HG03558 (cell line): ENCODE measurements around the gene SLC2A8.

Experiments
- ATAC-seq: cut with Tn5 transposase; IDR thresholded peaks from one replicate; pipeline ENCODE4 v1.9.1; 2021; ENCODE audit warnings: moderate number of reproducible peaks; ENCODE audit not compliant: unreplicated experiment; ENCODE audit errors: extremely low read depth

Gene SLC2A8

GRCh38 chr9:127370672-127371648 is 26.0 kb upstream of the SLC2A8 start:
- no peak for ATAC-seq

- no peak for ATAC-seq
Observed at GRCh38 chr9:127380479-127380878, 16.5 kb upstream of the SLC2A8 start.

GRCh38 chr9:127382541-127382940 is 14.4 kb upstream of the SLC2A8 start:
- no peak for ATAC-seq

- no peak for ATAC-seq
Observed at GRCh38 chr9:127384016-127384730, 12.8 kb upstream of the SLC2A8 start.

- ATAC-seq = no peak
Observed at GRCh38 chr9:127384901-127385300, 12.1 kb upstream of the SLC2A8 start.

GRCh38 chr9:127386249-127386648 is 10.7 kb upstream of the SLC2A8 start:
- ATAC-seq = no peak

- no peak for ATAC-seq
Observed at GRCh38 chr9:127386981-127387380, 10.0 kb upstream of the SLC2A8 start.

- peak; percentile 68 for ATAC-seq
Observed at GRCh38 chr9:127388037-127388855, 8.7 kb upstream of the SLC2A8 start.

GRCh38 chr9:127388856-127389238 is 8.1 kb upstream of the SLC2A8 start:
- no peak for ATAC-seq

GRCh38 chr9:127389381-127390247 is 7.4 kb upstream of the SLC2A8 start:
- no peak for ATAC-seq

GRCh38 chr9:127390248-127390545 is 6.8 kb upstream of the SLC2A8 start:
- ATAC-seq = no peak

GRCh38 chr9:127390563-127390962 is 6.4 kb upstream of the SLC2A8 start:
- ATAC-seq = no peak

- ATAC-seq = no peak
Observed at GRCh38 chr9:127392166-127392565, 4.8 kb upstream of the SLC2A8 start.

- ATAC-seq = no peak
Observed at GRCh38 chr9:127392976-127393375, 4.0 kb upstream of the SLC2A8 start.

- ATAC-seq = no peak
Observed at GRCh38 chr9:127393645-127394044, 3.3 kb upstream of the SLC2A8 start.

- ATAC-seq = no peak
Observed at GRCh38 chr9:127395497-127396252, 1.3 kb upstream of the SLC2A8 start.

GRCh38 chr9:127396253-127396807 is 639 bp upstream of the SLC2A8 start:
- ATAC-seq = no peak

GRCh38 chr9:127397646-127398274 is 791 bp downstream of the SLC2A8 start:
- no peak for ATAC-seq
